Measurements from ENCODE around the gene CMTM3. TPM values are rescaled to one million over a fixed set of nuclear protein-coding genes. Genes with fewer than 3 reads are reported as not detected.

The CMTM3 gene
- total RNA-seq, 1 experiment from 2014 or later: 19.1 TPM

GRCh38 chr16:66568355-66568754 is 36.1 kb upstream of the CMTM3 start:
- peaks cover 3% of the 10 kb centered on the region for H3K9me3 Mint-ChIP-seq
- CTCF ChIA-PET: interaction anchor here (2.1 kb wide), 1 partner anchor 21 kb away, joined by 6 read pairs; no protein-coding TSS in a partner anchor
- TF ChIP-seq AFF4 (CRISPR knock-in tag; IDR thresholded peaks at IDR 0.05; ENCODE audit: borderline replicate concordance) (no peak), ZNF425 (CRISPR knock-in tag; conservative IDR thresholded peaks at IDR 0.05) (no peak), PRRX2 (CRISPR knock-in tag; IDR thresholded peaks at IDR 0.05) (no peak), NR2C2 (CRISPR knock-in tag; IDR thresholded peaks at IDR 0.05) (no peak), GABPB1 (CRISPR knock-in tag; IDR thresholded peaks at IDR 0.05) (no peak), ZNF121 (CRISPR knock-in tag; IDR thresholded peaks at IDR 0.05) (no peak), TEAD1 (CRISPR knock-in tag; IDR thresholded peaks at IDR 0.05) (no peak), ELF4 (CRISPR knock-in tag; IDR thresholded peaks at IDR 0.05; ENCODE audit: low read depth) (no peak)
- POLR2A ChIA-PET: no interaction called here
- ATAC-seq (no peak), DNase-seq (ENCODE audit: low spot score) (no peak)
- H3K27ac Mint-ChIP-seq: no peak overlapping the region
- peaks cover 4% of the 10 kb centered on the region for H3K36me3 Mint-ChIP-seq
- no peak overlapping the region for H3K4me3 Mint-ChIP-seq
- no peaks in the 10 kb centered on the region for H3K27me3 Mint-ChIP-seq (ENCODE audit: low read depth)
- H3K4me1 Mint-ChIP-seq: no peaks in the 10 kb centered on the region

GRCh38 chr16:66569131-66569530 is 35.4 kb upstream of the CMTM3 start:
- TF ChIP-seq RORB (CRISPR knock-in tag; IDR thresholded peaks at IDR 0.05) (no peak), FOXP1 (CRISPR knock-in tag; IDR thresholded peaks at IDR 0.05; ENCODE audit: borderline replicate concordance) (no peak), ZMAT4 (CRISPR knock-in tag; IDR thresholded peaks at IDR 0.05) (no peak), ESRRA (CRISPR knock-in tag; IDR thresholded peaks at IDR 0.05; ENCODE audit: borderline replicate concordance) (no peak), SMAD3 (CRISPR knock-in tag; IDR thresholded peaks at IDR 0.05; ENCODE audit: borderline replicate concordance) (no peak), MYBL2 (CRISPR knock-in tag; IDR thresholded peaks at IDR 0.05) (no peak), SP1 (CRISPR knock-in tag; conservative IDR thresholded peaks at IDR 0.05) (no peak)
- ATAC-seq (no peak), DNase-seq (ENCODE audit: low spot score) (no peak)
- Mint-ChIP-seq H3K4me1 (no peaks in the 10 kb centered on the region), H3K4me3 (no peak overlapping the region), H3K9me3 (peaks cover 3% of the 10 kb centered on the region), H3K27me3 (ENCODE audit: low read depth) (no peaks in the 10 kb centered on the region), H3K27ac (no peak overlapping the region), H3K36me3 (peaks cover 4% of the 10 kb centered on the region)
- ChIA-PET POLR2A (no interaction called here), CTCF (interaction anchor here (0.7 to 2.1 kb wide), 3 partner anchors 17 to 227 kb away, joined by 3 to 6 read pairs (median 3); partner anchors contain the start of gene CKLF)

- ATAC-seq (no peak), DNase-seq (ENCODE audit: low spot score) (no peak)
- Mint-ChIP-seq H3K27me3 (ENCODE audit: low read depth) (no peaks in the 10 kb centered on the region), H3K9me3 (peaks cover 3% of the 10 kb centered on the region), H3K36me3 (peaks cover 4% of the 10 kb centered on the region), H3K27ac (no peak overlapping the region), H3K4me3 (no peak overlapping the region), H3K4me1 (no peaks in the 10 kb centered on the region)
- POLR2A ChIA-PET: no interaction called here
- CTCF ChIA-PET: interaction anchor here (1.0 to 2.1 kb wide), 4 partner anchors 8 to 228 kb away, joined by 3 to 6 read pairs (median 4); partner anchors contain the start of gene CMTM2
- no peak for TF ChIP-seq NR3C1 (CRISPR knock-in tag; conservative IDR thresholded peaks at IDR 0.05; ENCODE audit: low read depth)
- no peak for TF ChIP-seq ZNF281 (CRISPR knock-in tag; IDR thresholded peaks at IDR 0.05)
- no peak for TF ChIP-seq ZNF423 (CRISPR knock-in tag; IDR thresholded peaks at IDR 0.05)
- TF ChIP-seq ZSCAN18 (CRISPR knock-in tag; IDR thresholded peaks at IDR 0.05): no peak
- TF ChIP-seq MYBL2 (CRISPR knock-in tag; IDR thresholded peaks at IDR 0.05): no peak
- no peak for TF ChIP-seq MXD4 (CRISPR knock-in tag; IDR thresholded peaks at IDR 0.05; ENCODE audit: borderline replicate concordance)
These were observed 34.6 kb upstream of the CMTM3 start for GRCh38 chr16:66569827-66570405.
